Smooth muscle cell (in vitro differentiated cells): ENCODE data around the gene ULK1. TPM values are rescaled to one million over a fixed set of nuclear protein-coding genes. Genes with fewer than 3 reads are reported as not detected.

Experiments used
- DNase-seq: peaks from one replicate; lab custom pipeline; 2025; ENCODE audit not compliant: unreplicated experiment; lab: John Stamatoyannopoulos, UW
- H2AFZ ChIP-seq: fragments of 200-600 bp; sonication (generic); 2 replicates; pipeline ENCODE4 v1.6.0; 2016; ENCODE audit warnings: antibody characterized with exemption, low read depth, mild to moderate bottlenecking
- H3F3A ChIP-seq: fragments of 200-600 bp; sonication (generic); 2 replicates; pipeline ENCODE4 v1.6.0; 2017; ENCODE audit warnings: antibody characterized with exemption, low read depth
- H3K27ac ChIP-seq: fragments of 200-600 bp; sonication (generic); 2 replicates; pipeline ENCODE4 v1.5.1; 2016; ENCODE audit warnings: low read depth, mild to moderate bottlenecking
- H3K27me3 ChIP-seq: fragments of 200-600 bp; sonication (generic); 2 replicates; pipeline ENCODE4 v1.6.1; 2016; ENCODE audit warnings: low read depth, mild to moderate bottlenecking
- H3K36me3 ChIP-seq: fragments of 200-600 bp; sonication (generic); 2 replicates; pipeline ENCODE4 v1.5.1; 2016; ENCODE audit warnings: low read depth
- H3K4me1 ChIP-seq: fragments of 200-600 bp; sonication (generic); 2 replicates; pipeline ENCODE4 v1.5.1; 2016; ENCODE audit warnings: low read depth
- H3K4me2 ChIP-seq: fragments of 200-600 bp; sonication (generic); 2 replicates; pipeline ENCODE4 v1.6.0; 2016; ENCODE audit warnings: mild to moderate bottlenecking
- H3K4me3 ChIP-seq: fragments of 200-600 bp; sonication (generic); 2 replicates; pipeline ENCODE4 v1.5.1; 2016; ENCODE audit warnings: mild to moderate bottlenecking
- H3K79me2 ChIP-seq: fragments of 200-600 bp; sonication (generic); 2 replicates; pipeline ENCODE4 v1.6.0; 2016; ENCODE audit warnings: low read depth, mild to moderate bottlenecking
- H3K9ac ChIP-seq: fragments of 200-600 bp; sonication (generic); 2 replicates; pipeline ENCODE4 v1.6.0; 2016; ENCODE audit warnings: low read depth
- H3K9me3 ChIP-seq: fragments of 200-600 bp; sonication (generic); replicated peaks from 2 replicates; pipeline ENCODE4 v1.5.1; 2016; ENCODE audit warnings: low read depth
- H4K20me1 ChIP-seq: fragments of 200-600 bp; sonication (generic); 2 replicates; pipeline ENCODE4 v1.6.0; 2016; ENCODE audit warnings: low read depth
- CTCF ChIP-seq: fragments of 200-600 bp; sonication (generic); IDR thresholded peaks from 2 replicates; pipeline ENCODE4 v1.5.1; 2017; ENCODE audit warnings: borderline replicate concordance, mild to moderate bottlenecking, antibody characterized with exemption; ENCODE audit not compliant: insufficient read depth, poor library complexity, severe bottlenecking
- WGBS: methylation state at CpG from one replicate; pipeline ENCODE4 v1.1.7; 2016; ENCODE audit warnings: low lambda C conversion rate; 5-methylcytosine and 5-hydroxymethylcytosine counted together
- polyA plus RNA-seq: library from polyadenylated mRNA; unstranded; fragments of >200 nt; fragmentation: Nextera tagmentation; extraction: Ambion mirVana; gene quantifications from 2 replicates; pipeline ENCODE4 v1.2.1, GENCODE V29; 2016
- total RNA-seq: library from RNA; depleted of rRNA; stranded (reverse); fragments of >200 nt; gene quantifications from 2 replicates; pipeline ENCODE4 v1.2.3, GENCODE V29; 2014

The ULK1 gene
- total and polyA plus RNA-seq, 2 experiments from 2014 or later, result 8.5 to 10.5 TPM

- WGBS, result 73% methylated on average over 9 of the region's 9 CpGs
- Histone ChIP-seq H3K27ac (no peak overlapping the region), H2AFZ (no peak overlapping the region)
Observed at GRCh38 chr12:131930510-131930909, 36.1 kb downstream of the ULK1 start.

GRCh38 chr12:131933387-131933786, 39.0 kb downstream of the ULK1 start:
- 98% methylated on average over 8 of the region's 8 CpGs for WGBS
- Histone ChIP-seq H3K4me2 (no peak overlapping the region), H3K79me2 (peaks cover 5% of the 10 kb centered on the region), H3K9me3 (no peaks in the 10 kb centered on the region), H3K36me3 (no peaks in the 10 kb centered on the region), H3K4me1 (peaks cover 7% of the 10 kb centered on the region), H3K9ac (no peak overlapping the region), H3K27ac (no peak overlapping the region), H2AFZ (no peak overlapping the region), H4K20me1 (no peaks in the 10 kb centered on the region), H3K27me3 (no peaks in the 10 kb centered on the region), H3F3A (no peaks in the 10 kb centered on the region), H3K4me3 (no peak overlapping the region)
- DNase-seq, result no peak
- TF ChIP-seq CTCF, result no peak

More at GRCh38 chr12:131930510-131930909, 36.1 kb downstream of the ULK1 start:
- Histone ChIP-seq H3K36me3 (no peaks in the 10 kb centered on the region), H3K4me3 (peak overlapping the region; percentile 96), H3K9me3 (no peaks in the 10 kb centered on the region), H3K4me2 (peak overlapping the region; percentile 100), H3K27me3 (no peaks in the 10 kb centered on the region), H3K79me2 (peaks cover 5% of the 10 kb centered on the region), H3K9ac (no peak overlapping the region), H3K4me1 (peaks cover 7% of the 10 kb centered on the region), H4K20me1 (no peaks in the 10 kb centered on the region), H3F3A (no peaks in the 10 kb centered on the region)
- DNase-seq, result no peak
- TF ChIP-seq CTCF, result no peak

GRCh38 chr12:131934535-131934934, 40.1 kb downstream of the ULK1 start:
- TF ChIP-seq CTCF, result no peak
- H2AFZ ChIP-seq, result no peak overlapping the region
- H3K4me3 ChIP-seq, result no peak overlapping the region
- H3K4me1 ChIP-seq, result peaks cover 7% of the 10 kb centered on the region
- no peaks in the 10 kb centered on the region for H4K20me1 ChIP-seq
- no peak overlapping the region for H3K27ac ChIP-seq
- no peaks in the 10 kb centered on the region for H3K27me3 ChIP-seq
- no peaks in the 10 kb centered on the region for H3F3A ChIP-seq
- WGBS, result 94% methylated on average over 11 of the region's 11 CpGs
- no peaks in the 10 kb centered on the region for H3K36me3 ChIP-seq
- no peak overlapping the region for H3K9ac ChIP-seq
- no peak for DNase-seq
- no peak overlapping the region for H3K4me2 ChIP-seq
- H3K9me3 ChIP-seq, result no peaks in the 10 kb centered on the region
- H3K79me2 ChIP-seq, result peaks cover under 1% of the 10 kb centered on the region

- no peak for TF ChIP-seq CTCF
- WGBS, result 82% methylated on average over 7 of the region's 7 CpGs
- DNase-seq, result no peak
- no peaks in the 10 kb centered on the region for H3F3A ChIP-seq
- no peak overlapping the region for H3K27ac ChIP-seq
- H3K4me2 ChIP-seq, result no peak overlapping the region
- H3K9ac ChIP-seq, result no peak overlapping the region
- no peaks in the 10 kb centered on the region for H3K27me3 ChIP-seq
- H2AFZ ChIP-seq, result no peak overlapping the region
- H3K79me2 ChIP-seq, result no peaks in the 10 kb centered on the region
- no peaks in the 10 kb centered on the region for H3K9me3 ChIP-seq
- H3K4me1 ChIP-seq, result no peaks in the 10 kb centered on the region
- H3K36me3 ChIP-seq, result no peaks in the 10 kb centered on the region
- no peak overlapping the region for H3K4me3 ChIP-seq
- no peaks in the 10 kb centered on the region for H4K20me1 ChIP-seq
Observed at GRCh38 chr12:131938082-131938481, 43.7 kb downstream of the ULK1 start.
